Measurements from ENCODE around the gene ELMO1. TPM values are rescaled to one million over a fixed set of nuclear protein-coding genes. Genes with fewer than 3 reads are reported as not detected.

Gene ELMO1
- total RNA-seq, 1 experiment from 2014 or later: 1.1 TPM

DNA sequence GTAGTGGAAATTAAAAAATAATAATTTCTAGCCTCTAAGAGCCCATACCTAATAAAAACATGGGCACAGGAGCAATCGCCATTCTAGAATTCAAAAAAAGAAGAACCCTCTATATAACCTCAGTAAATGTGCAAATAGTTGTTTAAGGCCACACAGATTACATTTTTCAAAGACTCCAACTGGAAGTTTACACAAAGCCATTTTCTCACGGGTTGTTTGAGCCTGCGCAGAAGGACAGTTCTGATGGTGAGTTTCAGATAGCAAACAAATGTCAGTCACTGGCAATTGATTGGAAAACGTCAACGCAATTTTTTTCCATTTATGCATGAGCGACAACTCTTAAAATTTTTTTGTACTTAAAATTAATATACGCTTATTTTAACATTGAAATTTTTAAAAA, 23.0 kb upstream of the ELMO1 start:
- peaks cover 14% of the 10 kb centered on the region; the same call in 1 of the 2 replicates for H3K27me3 ChIP-seq (ENCODE audit: insufficient read depth, low read length)
- intact Hi-C loops (cut with micrococcal nuclease): no loop called here
- H2AFZ ChIP-seq (ENCODE audit: low read depth, low read length, poor library complexity, severe bottlenecking): no peak overlapping the region
- no peaks in the 10 kb centered on the region for H3K9me2 ChIP-seq (ENCODE audit: insufficient read depth)
- no peak for DNase-seq (ENCODE audit: low read depth, low spot score)
- TF ChIP-seq SP1 (IDR thresholded peaks at IDR 0.05; ENCODE audit: low read depth) (no peak), EZH2phosphoT487 (IDR thresholded peaks at IDR 0.05; ENCODE audit: borderline replicate concordance) (no peak), ZNF274 (IDR thresholded peaks at IDR 0.05; ENCODE audit: low read depth, low read length) (no peak), CBX3 (IDR thresholded peaks at IDR 0.05; ENCODE audit: low read depth) (no peak), POLR2AphosphoS5 (IDR thresholded peaks at IDR 0.05; ENCODE audit: low read depth, low read length) (no peak), EZH2 (IDR thresholded peaks at IDR 0.05) (no peak), FOSL1 (IDR thresholded peaks at IDR 0.05; ENCODE audit: low read depth) (no peak)
- TF ChIP-seq, protein P1, sequence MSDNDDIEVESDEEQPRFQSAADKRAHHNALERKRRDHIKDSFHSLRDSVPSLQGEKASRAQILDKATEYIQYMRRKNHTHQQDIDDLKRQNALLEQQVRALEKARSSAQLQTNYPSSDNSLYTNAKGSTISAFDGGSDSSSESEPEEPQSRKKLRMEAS (IDR thresholded peaks at IDR 0.05): no peak
- TF ChIP-seq, protein P2, sequence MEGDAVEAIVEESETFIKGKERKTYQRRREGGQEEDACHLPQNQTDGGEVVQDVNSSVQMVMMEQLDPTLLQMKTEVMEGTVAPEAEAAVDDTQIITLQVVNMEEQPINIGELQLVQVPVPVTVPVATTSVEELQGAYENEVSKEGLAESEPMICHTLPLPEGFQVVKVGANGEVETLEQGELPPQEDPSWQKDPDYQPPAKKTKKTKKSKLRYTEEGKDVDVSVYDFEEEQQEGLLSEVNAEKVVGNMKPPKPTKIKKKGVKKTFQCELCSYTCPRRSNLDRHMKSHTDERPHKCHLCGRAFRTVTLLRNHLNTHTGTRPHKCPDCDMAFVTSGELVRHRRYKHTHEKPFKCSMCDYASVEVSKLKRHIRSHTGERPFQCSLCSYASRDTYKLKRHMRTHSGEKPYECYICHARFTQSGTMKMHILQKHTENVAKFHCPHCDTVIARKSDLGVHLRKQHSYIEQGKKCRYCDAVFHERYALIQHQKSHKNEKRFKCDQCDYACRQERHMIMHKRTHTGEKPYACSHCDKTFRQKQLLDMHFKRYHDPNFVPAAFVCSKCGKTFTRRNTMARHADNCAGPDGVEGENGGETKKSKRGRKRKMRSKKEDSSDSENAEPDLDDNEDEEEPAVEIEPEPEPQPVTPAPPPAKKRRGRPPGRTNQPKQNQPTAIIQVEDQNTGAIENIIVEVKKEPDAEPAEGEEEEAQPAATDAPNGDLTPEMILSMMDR (IDR thresholded peaks at IDR 0.05 in 2 of 3, conservative IDR thresholded peaks at IDR 0.05 in 1 of 3; ENCODE audit: borderline replicate concordance in 1 of 3, insufficient read depth in 1 of 3, low read depth in 2 of 3, low read length in 2 of 3): no peak
- H3K79me2 ChIP-seq (ENCODE audit: insufficient read depth, low read length): no peaks in the 10 kb centered on the region
- ChIA-PET RAD21 (ENCODE audit: low non-redundant PET in 1 of 2, low total read pairs in 2 of 2, uncharacterized antibody in 2 of 2, unreplicated experiment in 2 of 2) (no interaction called here), POLR2A (no interaction called here), CTCF (no interaction called here)
- no peak overlapping the region for H3K4me2 ChIP-seq (ENCODE audit: low read length)
- no peaks in the 10 kb centered on the region for H4K20me1 ChIP-seq (ENCODE audit: insufficient read depth)
- no peak overlapping the region for H3K27ac ChIP-seq (ENCODE audit: low read depth, low read length)
- H3K9me3 ChIP-seq (ENCODE audit: control insufficient read depth in 1 of 2, insufficient read depth in 1 of 2, low read depth in 1 of 2, low read length in 2 of 2): no peaks in the 10 kb centered on the region
- H3K4me3 ChIP-seq (replicated peaks in 1 of 2; ENCODE audit: low read depth in 1 of 2, low read length in 2 of 2): no peak overlapping the region
- BruUV-seq (replicated peaks): no TSS peak
- ATAC-seq: no peak
- H3K9ac ChIP-seq (ENCODE audit: low read length): no peak overlapping the region
- no peaks in the 10 kb centered on the region for H3K36me3 ChIP-seq (ENCODE audit: control insufficient read depth in 1 of 2, insufficient read depth in 2 of 2, low read length in 2 of 2)
- no peaks in the 10 kb centered on the region for H3K4me1 ChIP-seq (ENCODE audit: control insufficient read depth in 1 of 2, insufficient read depth in 2 of 2, low read length in 2 of 2)

DNA sequence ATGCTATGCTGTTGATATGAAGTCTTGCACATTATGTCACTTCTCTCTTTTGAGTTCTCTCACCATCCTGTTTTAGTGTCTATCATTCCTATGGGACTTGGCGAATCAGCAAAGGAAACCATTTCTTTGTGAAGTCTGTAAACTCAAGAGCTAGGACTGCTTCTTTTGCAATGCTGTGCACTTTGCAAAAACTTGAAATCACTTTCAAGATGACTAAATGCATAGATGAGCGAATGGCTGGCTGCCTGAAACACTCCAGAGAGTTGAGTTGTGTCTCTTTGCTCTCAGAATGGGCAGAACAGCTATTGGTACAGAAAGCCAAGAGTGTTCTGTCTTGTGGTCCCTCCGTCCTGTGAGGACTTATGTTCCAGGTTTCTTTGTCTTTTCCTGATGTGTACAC, 18.3 kb upstream of the ELMO1 start:
- H4K20me1 ChIP-seq (ENCODE audit: insufficient read depth): no peaks in the 10 kb centered on the region
- H3K27me3 ChIP-seq (ENCODE audit: insufficient read depth, low read length): peaks cover 6% of the 10 kb centered on the region; the same call in 1 of the 2 replicates
- no peaks in the 10 kb centered on the region for H3K4me1 ChIP-seq (ENCODE audit: control insufficient read depth in 1 of 2, insufficient read depth in 2 of 2, low read length in 2 of 2)
- no peak overlapping the region for H3K4me3 ChIP-seq (replicated peaks in 1 of 2; ENCODE audit: low read depth in 1 of 2, low read length in 2 of 2)
- ATAC-seq (no peak), DNase-seq (ENCODE audit: low read depth, low spot score) (no peak)
- ChIA-PET CTCF (no interaction called here), POLR2A (no interaction called here), RAD21 (ENCODE audit: low non-redundant PET in 1 of 2, low total read pairs in 2 of 2, uncharacterized antibody in 2 of 2, unreplicated experiment in 2 of 2) (no interaction called here)
- no peak overlapping the region for H3K4me2 ChIP-seq (ENCODE audit: low read length)
- BruUV-seq (replicated peaks): no TSS peak
- H3K27ac ChIP-seq (ENCODE audit: low read depth, low read length): no peak overlapping the region
- H2AFZ ChIP-seq (ENCODE audit: low read depth, low read length, poor library complexity, severe bottlenecking): no peak overlapping the region
- H3K9me2 ChIP-seq (ENCODE audit: insufficient read depth): no peaks in the 10 kb centered on the region
- H3K9me3 ChIP-seq (ENCODE audit: control insufficient read depth in 1 of 2, insufficient read depth in 1 of 2, low read depth in 1 of 2, low read length in 2 of 2): no peaks in the 10 kb centered on the region
- H3K9ac ChIP-seq (ENCODE audit: low read length): no peak overlapping the region
- H3K79me2 ChIP-seq (ENCODE audit: insufficient read depth, low read length): no peaks in the 10 kb centered on the region
- intact Hi-C loops (cut with micrococcal nuclease): no loop called here
- H3K36me3 ChIP-seq (ENCODE audit: control insufficient read depth in 1 of 2, insufficient read depth in 2 of 2, low read length in 2 of 2): no peaks in the 10 kb centered on the region
- TF ChIP-seq YY1 (IDR thresholded peaks at IDR 0.05; ENCODE audit: extremely low read depth, insufficient replicate concordance, low read depth, low read length) (no peak), RAD21 (IDR thresholded peaks at IDR 0.05; ENCODE audit: low read depth) (no peak), ZFX (IDR thresholded peaks at IDR 0.05) (no peak), JUND (IDR thresholded peaks at IDR 0.05) (no peak), EZH2phosphoT487 (IDR thresholded peaks at IDR 0.05; ENCODE audit: borderline replicate concordance) (no peak), FOSL1 (IDR thresholded peaks at IDR 0.05; ENCODE audit: low read depth) (no peak), CEBPB (IDR thresholded peaks at IDR 0.05; ENCODE audit: low read depth) (no peak), SIN3A (IDR thresholded peaks at IDR 0.05; ENCODE audit: low read depth) (no peak), POLR2A (IDR thresholded peaks at IDR 0.05; ENCODE audit: borderline replicate concordance, extremely low read depth, insufficient read depth, insufficient read length) (no peak), POLR2AphosphoS5 (IDR thresholded peaks at IDR 0.05; ENCODE audit: low read depth, low read length) (no peak), SRF (IDR thresholded peaks at IDR 0.05; ENCODE audit: low read depth) (no peak), ZNF274 (IDR thresholded peaks at IDR 0.05; ENCODE audit: low read depth, low read length) (no peak), EGR1 (IDR thresholded peaks at IDR 0.05; ENCODE audit: low read depth) (no peak), CBX3 (IDR thresholded peaks at IDR 0.05; ENCODE audit: low read depth) (no peak), SP1 (IDR thresholded peaks at IDR 0.05; ENCODE audit: low read depth) (no peak), TCF7L2 (IDR thresholded peaks at IDR 0.05; ENCODE audit: borderline replicate concordance, extremely low read depth, insufficient read depth, insufficient read length) (no peak)
- TF ChIP-seq, protein P3, sequence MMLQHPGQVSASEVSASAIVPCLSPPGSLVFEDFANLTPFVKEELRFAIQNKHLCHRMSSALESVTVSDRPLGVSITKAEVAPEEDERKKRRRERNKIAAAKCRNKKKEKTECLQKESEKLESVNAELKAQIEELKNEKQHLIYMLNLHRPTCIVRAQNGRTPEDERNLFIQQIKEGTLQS (IDR thresholded peaks at IDR 0.05): no peak
- TF ChIP-seq, protein P1 (IDR thresholded peaks at IDR 0.05): no peak
